Thoracic aorta (tissue), 2 donors: Measurements from ENCODE around the gene GPHN. TPM values are rescaled to one million over a fixed set of nuclear protein-coding genes. Genes with fewer than 3 reads are reported as not detected.
"Not testable (repeated sequence)": the region's sequence is repeated elsewhere in the genome, so short reads cannot be mapped to it uniquely, and the experiment has no call there.

Experiments
- ATAC-seq: fragments of 150-250 bp; one replicate; pipeline ENCODE4 v1.8.0; 2017; ENCODE audit warnings: low read depth; ENCODE audit not compliant: insufficient number of reproducible peaks, low FRiP score
- DNase-seq: peaks from one replicate; pipeline ENCODE4 v3.0.0-alpha.2; 2020; ENCODE audit warnings: low spot score
- H3K27ac ChIP-seq, 2 donors: fragments of 200-600 bp; sonication (generic); 1 replicate in 1 of 2; 2 replicates in 1 of 2; pipeline ENCODE4 v1.5.1; 2016; ENCODE audit warnings: mild to moderate bottlenecking in 2 of 2, moderate library complexity in 2 of 2
- H3K27me3 ChIP-seq: fragments of 200-600 bp; sonication (generic); replicated peaks from 2 replicates; pipeline ENCODE4 v1.6.0; 2016; ENCODE audit warnings: mild to moderate bottlenecking; ENCODE audit not compliant: insufficient read depth
- H3K36me3 ChIP-seq: fragments of 200-600 bp; sonication (generic); one replicate; pipeline ENCODE4 v1.5.1; 2016
- H3K4me1 ChIP-seq, 2 donors: fragments of 200-600 bp; sonication (generic); 1 replicate in 1 of 2; 2 replicates in 1 of 2; pipeline versions ENCODE4 v1.5.1 to v1.6.0; 2016; ENCODE audit warnings: low read depth in 2 of 2, mild to moderate bottlenecking in 1 of 2; ENCODE audit not compliant: control insufficient read depth in 1 of 2
- H3K4me3 ChIP-seq: fragments of 200-600 bp; sonication (generic); 2 replicates; pipeline ENCODE4 v1.5.1; 2016; ENCODE audit warnings: mild to moderate bottlenecking
- H3K9me3 ChIP-seq: fragments of 200-600 bp; sonication (generic); 2 replicates; pipeline ENCODE4 v1.5.1; 2016
- CTCF ChIP-seq: fragments of 200-600 bp; sonication (generic); IDR thresholded peaks from one replicate; pipeline ENCODE4 v1.5.1; 2019; ENCODE audit warnings: antibody characterized with exemption
- total RNA-seq, 2 donors: library from RNA; depleted of rRNA; stranded (reverse); fragments of >200 nt; gene quantifications; one replicate each; pipeline versions ENCODE4 v1.1.0 to v1.2.3, GENCODE V29; 2016

Gene GPHN
- total RNA-seq, 2 donors from 2014 or later: 14.0 to 14.2 TPM

GRCh38 chr14:66701813-66702212, 193.9 kb downstream of the GPHN start:
- Histone ChIP-seq H3K9me3 (peaks cover 5% of the 10 kb centered on the region), H3K36me3 (no peaks in the 10 kb centered on the region), H3K4me3 (no peak overlapping the region), H3K4me1 (no peaks in the 10 kb centered on the region), H3K27me3 (no peaks in the 10 kb centered on the region), H3K27ac (no peak overlapping the region)
- ATAC-seq (no peak), DNase-seq (no peak)
- no peak for TF ChIP-seq CTCF

GRCh38 chr14:66708267-66708666, 200.3 kb downstream of the GPHN start:
- no peaks in the 10 kb centered on the region for H3K27me3 ChIP-seq
- peaks cover 10% of the 10 kb centered on the region for H3K9me3 ChIP-seq
- no peak for ATAC-seq
- H3K36me3 ChIP-seq: no peaks in the 10 kb centered on the region
- no peak for TF ChIP-seq CTCF
- H3K4me1 ChIP-seq: peaks cover 0 to 6% of the 10 kb centered on the region in 2 donors
- DNase-seq: no peak
- H3K4me3 ChIP-seq: no peak overlapping the region
- no peak overlapping the region for H3K27ac ChIP-seq

GRCh38 chr14:66709291-66709690, 201.3 kb downstream of the GPHN start:
- Histone ChIP-seq H3K4me1 (peaks cover 0 to 6% of the 10 kb centered on the region in 2 donors), H3K36me3 (no peaks in the 10 kb centered on the region), H3K9me3 (peaks cover 12% of the 10 kb centered on the region), H3K4me3 (no peak overlapping the region), H3K27me3 (no peaks in the 10 kb centered on the region), H3K27ac (no peak overlapping the region)
- no peak for TF ChIP-seq CTCF
- DNase-seq: no peak
- ATAC-seq: no peak

GRCh38 chr14:66714291-66714690, 206.3 kb downstream of the GPHN start:
- not testable (repeated sequence) for H3K36me3 ChIP-seq, H3K4me1 ChIP-seq, H3K9me3 ChIP-seq, DNase-seq, H3K27me3 ChIP-seq, H3K4me3 ChIP-seq, ATAC-seq, H3K27ac ChIP-seq

GRCh38 chr14:66715313-66715712, 207.4 kb downstream of the GPHN start:
- DNase-seq, H3K36me3 ChIP-seq, ATAC-seq, H3K27me3 ChIP-seq, H3K4me1 ChIP-seq, H3K4me3 ChIP-seq, H3K9me3 ChIP-seq, H3K27ac ChIP-seq: not testable (repeated sequence)

GRCh38 chr14:66716227-66716626, 208.3 kb downstream of the GPHN start:
- TF ChIP-seq CTCF: no peak
- DNase-seq: no peak

More at GRCh38 chr14:66716227-66716626, 208.3 kb downstream of the GPHN start:
- no peaks in the 10 kb centered on the region for H3K36me3 ChIP-seq
- no peaks in the 10 kb centered on the region for H3K27me3 ChIP-seq
- no peak overlapping the region for H3K4me3 ChIP-seq
- no peak for ATAC-seq
- no peak overlapping the region for H3K27ac ChIP-seq
- no peaks in the 10 kb centered on the region for H3K4me1 ChIP-seq
- peaks cover 7% of the 10 kb centered on the region for H3K9me3 ChIP-seq
